SK-N-SH treated with all-trans-retinoic acid at 6 μM for 48 hours (cell line): ENCODE measurements around the gene TSPAN1.

ENCODE experiments used
- ATAC-seq: fragments of 200-7000 bp; cut with Tn5 transposase; 3 replicates; pipeline ENCODE4 v1.9.1; 2020; ENCODE audit warnings: mild to moderate bottlenecking, moderate library complexity
- ARNTL ChIP-seq: fragments of 450-650 bp; formaldehyde crosslinking; IDR thresholded peaks from 2 replicates; pipeline ENCODE4 v1.5.0; 2020; ENCODE audit warnings: low read depth, mild to moderate bottlenecking, moderate library complexity, borderline replicate concordance
- BACH2 ChIP-seq: fragments of 250-450 bp; sonication (Bioruptor Pico); IDR thresholded peaks from 2 replicates; pipeline ENCODE4 v1.9.0; 2021; ENCODE audit warnings: mild to moderate bottlenecking, borderline replicate concordance
- CSDC2 ChIP-seq: fragments of 250-450 bp; sonication (Bioruptor Pico); IDR thresholded peaks from 2 replicates; pipeline ENCODE4 v1.5.0; 2020; ENCODE audit warnings: mild to moderate bottlenecking, moderate library complexity
- CSRNP3 ChIP-seq: fragments of 250-450 bp; sonication (Bioruptor Pico); IDR thresholded peaks from 2 replicates; pipeline ENCODE4 v1.5.1; 2021; ENCODE audit warnings: mild to moderate bottlenecking, moderate library complexity
- ESRRG ChIP-seq: fragments of 250-450 bp; sonication (Bioruptor Pico); IDR thresholded peaks from 2 replicates; pipeline ENCODE4 v1.6.1; 2021; ENCODE audit warnings: mild to moderate bottlenecking
- ISL1 ChIP-seq: fragments of 250-450 bp; sonication (Bioruptor Pico); IDR thresholded peaks from 2 replicates; pipeline ENCODE4 v2.1.2; 2022; ENCODE audit warnings: mild to moderate bottlenecking, moderate library complexity
- OSR1 ChIP-seq: fragments of 250-450 bp; sonication (Bioruptor Pico); IDR thresholded peaks from 2 replicates; pipeline ENCODE4 v1.8.0; 2022; ENCODE audit warnings: moderate library complexity, mild to moderate bottlenecking, inconsistent platforms
- PPARA ChIP-seq: fragments of 250-450 bp; sonication (Bioruptor Pico); IDR thresholded peaks from 2 replicates; pipeline ENCODE4 v1.5.0; 2020; ENCODE audit warnings: mild to moderate bottlenecking, borderline replicate concordance
- RARB ChIP-seq: fragments of 250-450 bp; sonication (Bioruptor Pico); IDR thresholded peaks from 2 replicates; pipeline ENCODE4 v1.8.0; 2021; ENCODE audit warnings: mild to moderate bottlenecking, moderate library complexity
- SNAI2 ChIP-seq: fragments of 250-450 bp; sonication (Bioruptor Pico); IDR thresholded peaks from 2 replicates; pipeline ENCODE4 v1.5.0; 2020; ENCODE audit warnings: mild to moderate bottlenecking, moderate library complexity
- TCF4 ChIP-seq: fragments of 250-450 bp; sonication (Bioruptor Pico); IDR thresholded peaks from 2 replicates; pipeline ENCODE4 v1.8.0; 2021; ENCODE audit warnings: mild to moderate bottlenecking, moderate library complexity, borderline replicate concordance
- TOX ChIP-seq: fragments of 250-450 bp; sonication (Bioruptor Pico); IDR thresholded peaks from 2 replicates; pipeline ENCODE4 v1.8.0; 2021; ENCODE audit warnings: mild to moderate bottlenecking, moderate library complexity, borderline replicate concordance
- ZC3H10 ChIP-seq: fragments of 250-450 bp; sonication (Bioruptor Pico); IDR thresholded peaks from 2 replicates; pipeline ENCODE4 v1.5.1; 2021; ENCODE audit warnings: mild to moderate bottlenecking, moderate library complexity
- ZFP3 ChIP-seq: fragments of 250-450 bp; sonication (Bioruptor Pico); IDR thresholded peaks from 2 replicates; pipeline ENCODE4 v1.5.0; 2020; ENCODE audit warnings: mild to moderate bottlenecking, moderate library complexity
- ZFP30 ChIP-seq: fragments of 450-650 bp; formaldehyde crosslinking; IDR thresholded peaks from 2 replicates; pipeline ENCODE4 v1.5.0; 2022; ENCODE audit warnings: mild to moderate bottlenecking, moderate library complexity
- ZNF565 ChIP-seq: fragments of 450-650 bp; formaldehyde crosslinking; conservative IDR thresholded peaks from 2 replicates; pipeline ENCODE4 v1.5.0; 2020; ENCODE audit warnings: low read depth, mild to moderate bottlenecking, moderate library complexity
- ZNF70 ChIP-seq: fragments of 450-650 bp; formaldehyde crosslinking; IDR thresholded peaks from 2 replicates; pipeline ENCODE4 v1.5.0; 2020; ENCODE audit warnings: mild to moderate bottlenecking, moderate library complexity
- ZNF8 ChIP-seq: fragments of 450-650 bp; formaldehyde crosslinking; IDR thresholded peaks from 2 replicates; pipeline ENCODE4 v1.5.0; 2020; ENCODE audit warnings: mild to moderate bottlenecking, moderate library complexity
- TF ChIP-seq, protein P1 (sequence below): fragments of 250-450 bp; sonication (Bioruptor Pico); IDR thresholded peaks from 2 replicates; pipeline ENCODE4 v1.8.0; 2020; ENCODE audit warnings: mild to moderate bottlenecking, moderate library complexity, borderline replicate concordance
- TF ChIP-seq, protein P2 (sequence below): fragments of 250-450 bp; sonication (Bioruptor Pico); IDR thresholded peaks from 2 replicates; pipeline ENCODE4 v1.5.1; 2020; ENCODE audit warnings: low read depth, mild to moderate bottlenecking, moderate library complexity
- TF ChIP-seq, protein P3 (sequence below): fragments of 250-450 bp; sonication (Bioruptor Pico); IDR thresholded peaks from 2 replicates; pipeline ENCODE4 v1.8.0; 2021; ENCODE audit warnings: low read depth, mild to moderate bottlenecking, moderate library complexity, borderline replicate concordance

TSPAN1 gene

GRCh38 chr1:46152016-46152415, 22.9 kb upstream of the TSPAN1 start:
- ATAC-seq, result peak; percentile 60; the same call in 2 of the 3 replicates

DNA sequence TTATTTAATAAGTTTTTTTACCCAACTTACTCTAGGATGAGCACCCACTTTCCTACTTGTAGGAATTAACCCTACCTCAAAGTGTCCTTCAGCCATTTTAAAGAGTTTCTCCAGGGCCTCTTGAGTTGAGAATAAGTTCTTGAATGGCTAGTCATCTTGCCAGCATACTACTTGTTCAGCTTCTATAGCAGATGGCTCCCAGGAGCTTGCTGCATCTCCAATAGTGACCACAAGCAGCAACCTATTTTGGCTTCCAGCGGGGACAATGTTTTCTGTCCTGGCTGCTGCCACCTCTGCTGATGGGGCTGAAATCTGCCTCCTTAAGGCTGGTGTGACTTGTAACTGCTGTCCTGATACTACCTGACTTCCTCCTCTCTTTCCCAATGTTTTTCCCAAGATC, 21.7 kb upstream of the TSPAN1 start:
- no peak for TF ChIP-seq ZNF70 (CRISPR knock-in tag)
- no peak for TF ChIP-seq OSR1 (CRISPR knock-in tag)
- no peak for TF ChIP-seq TOX (CRISPR knock-in tag)
- TF ChIP-seq ZFP30 (CRISPR knock-in tag), result no peak
- TF ChIP-seq, protein P1, sequence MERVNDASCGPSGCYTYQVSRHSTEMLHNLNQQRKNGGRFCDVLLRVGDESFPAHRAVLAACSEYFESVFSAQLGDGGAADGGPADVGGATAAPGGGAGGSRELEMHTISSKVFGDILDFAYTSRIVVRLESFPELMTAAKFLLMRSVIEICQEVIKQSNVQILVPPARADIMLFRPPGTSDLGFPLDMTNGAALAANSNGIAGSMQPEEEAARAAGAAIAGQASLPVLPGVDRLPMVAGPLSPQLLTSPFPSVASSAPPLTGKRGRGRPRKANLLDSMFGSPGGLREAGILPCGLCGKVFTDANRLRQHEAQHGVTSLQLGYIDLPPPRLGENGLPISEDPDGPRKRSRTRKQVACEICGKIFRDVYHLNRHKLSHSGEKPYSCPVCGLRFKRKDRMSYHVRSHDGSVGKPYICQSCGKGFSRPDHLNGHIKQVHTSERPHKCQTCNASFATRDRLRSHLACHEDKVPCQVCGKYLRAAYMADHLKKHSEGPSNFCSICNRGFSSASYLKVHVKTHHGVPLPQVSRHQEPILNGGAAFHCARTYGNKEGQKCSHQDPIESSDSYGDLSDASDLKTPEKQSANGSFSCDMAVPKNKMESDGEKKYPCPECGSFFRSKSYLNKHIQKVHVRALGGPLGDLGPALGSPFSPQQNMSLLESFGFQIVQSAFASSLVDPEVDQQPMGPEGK (CRISPR knock-in tag), result no peak
- no peak for TF ChIP-seq PPARA (CRISPR knock-in tag)
- TF ChIP-seq RARB, result no peak
- TF ChIP-seq, protein P2, sequence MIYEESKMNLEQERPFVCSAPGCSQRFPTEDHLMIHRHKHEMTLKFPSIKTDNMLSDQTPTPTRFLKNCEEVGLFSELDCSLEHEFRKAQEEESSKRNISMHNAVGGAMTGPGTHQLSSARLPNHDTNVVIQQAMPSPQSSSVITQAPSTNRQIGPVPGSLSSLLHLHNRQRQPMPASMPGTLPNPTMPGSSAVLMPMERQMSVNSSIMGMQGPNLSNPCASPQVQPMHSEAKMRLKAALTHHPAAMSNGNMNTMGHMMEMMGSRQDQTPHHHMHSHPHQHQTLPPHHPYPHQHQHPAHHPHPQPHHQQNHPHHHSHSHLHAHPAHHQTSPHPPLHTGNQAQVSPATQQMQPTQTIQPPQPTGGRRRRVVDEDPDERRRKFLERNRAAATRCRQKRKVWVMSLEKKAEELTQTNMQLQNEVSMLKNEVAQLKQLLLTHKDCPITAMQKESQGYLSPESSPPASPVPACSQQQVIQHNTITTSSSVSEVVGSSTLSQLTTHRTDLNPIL, result no peak
- no peak for TF ChIP-seq ZC3H10
- TF ChIP-seq SNAI2 (CRISPR knock-in tag), result no peak
- TF ChIP-seq TCF4 (CRISPR knock-in tag), result no peak
- TF ChIP-seq CSDC2 (CRISPR knock-in tag), result no peak
- no peak for TF ChIP-seq ARNTL
- no peak for TF ChIP-seq ISL1 (CRISPR knock-in tag)
- no peak for TF ChIP-seq ESRRG
- TF ChIP-seq ZNF8, result no peak
- TF ChIP-seq ZFP3 (CRISPR knock-in tag), result no peak
- TF ChIP-seq, protein P3, sequence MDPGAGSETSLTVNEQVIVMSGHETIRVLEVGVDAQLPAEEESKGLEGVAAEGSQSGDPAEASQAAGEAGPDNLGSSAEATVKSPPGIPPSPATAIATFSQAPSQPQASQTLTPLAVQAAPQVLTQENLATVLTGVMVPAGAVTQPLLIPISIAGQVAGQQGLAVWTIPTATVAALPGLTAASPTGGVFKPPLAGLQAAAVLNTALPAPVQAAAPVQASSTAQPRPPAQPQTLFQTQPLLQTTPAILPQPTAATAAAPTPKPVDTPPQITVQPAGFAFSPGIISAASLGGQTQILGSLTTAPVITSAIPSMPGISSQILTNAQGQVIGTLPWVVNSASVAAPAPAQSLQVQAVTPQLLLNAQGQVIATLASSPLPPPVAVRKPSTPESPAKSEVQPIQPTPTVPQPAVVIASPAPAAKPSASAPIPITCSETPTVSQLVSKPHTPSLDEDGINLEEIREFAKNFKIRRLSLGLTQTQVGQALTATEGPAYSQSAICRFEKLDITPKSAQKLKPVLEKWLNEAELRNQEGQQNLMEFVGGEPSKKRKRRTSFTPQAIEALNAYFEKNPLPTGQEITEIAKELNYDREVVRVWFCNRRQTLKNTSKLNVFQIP (CRISPR knock-in tag), result no peak
- no peak for TF ChIP-seq ZNF565 (CRISPR knock-in tag)
- TF ChIP-seq, all 23 proteins: peak for 0
- no peak for ATAC-seq

More at GRCh38 chr1:46152016-46152415, 22.9 kb upstream of the TSPAN1 start:
- no peak for TF ChIP-seq TCF4 (CRISPR knock-in tag)
- no peak for TF ChIP-seq BACH2 (CRISPR knock-in tag)
- TF ChIP-seq, protein P1 (CRISPR knock-in tag), result no peak
- TF ChIP-seq, protein P2, result no peak
- TF ChIP-seq ZFP30 (CRISPR knock-in tag), result no peak
- TF ChIP-seq, protein P3 (CRISPR knock-in tag), result no peak
- TF ChIP-seq ISL1 (CRISPR knock-in tag), result no peak
- TF ChIP-seq ZFP3 (CRISPR knock-in tag), result no peak
- TF ChIP-seq CSRNP3, result no peak
- no peak for TF ChIP-seq ARNTL
